ENCODE data around the gene DLG2.

Gene DLG2

GRCh38 chr11:84164728-84165127, 1462.4 kb downstream of the DLG2 start:
- no peak for TF ChIP-seq CREB1 (IDR thresholded peaks at IDR 0.05; ENCODE audit: low read depth)
- TF ChIP-seq TEAD4 (IDR thresholded peaks at IDR 0.05): no peak
- no peak for TF ChIP-seq RAD21 (IDR thresholded peaks at IDR 0.05; ENCODE audit: low read depth)
- no peak for TF ChIP-seq EP300 (IDR thresholded peaks at IDR 0.05; ENCODE audit: borderline replicate concordance)
- TF ChIP-seq YY1 (IDR thresholded peaks at IDR 0.05; ENCODE audit: low read depth): no peak
- TF ChIP-seq TAF1 (IDR thresholded peaks at IDR 0.05; ENCODE audit: low read depth): no peak
- TF ChIP-seq EGR1 (IDR thresholded peaks at IDR 0.05): no peak
- no peak for TF ChIP-seq FOXM1 (IDR thresholded peaks at IDR 0.05; ENCODE audit: borderline replicate concordance, low read depth)
- TF ChIP-seq MAX (IDR thresholded peaks at IDR 0.05): no peak
- no peak for TF ChIP-seq NFIC (IDR thresholded peaks at IDR 0.05)
- no peak for TF ChIP-seq CEBPB (IDR thresholded peaks at IDR 0.05)
- no peak for TF ChIP-seq TCF12 (IDR thresholded peaks at IDR 0.05; ENCODE audit: low read depth)
- TF ChIP-seq USF1 (IDR thresholded peaks at IDR 0.05): no peak
- TF ChIP-seq ZBTB7A (IDR thresholded peaks at IDR 0.05; ENCODE audit: low read depth): no peak
- TF ChIP-seq REST (IDR thresholded peaks at IDR 0.05; ENCODE audit: low read depth): no peak

GRCh38 chr11:84163116-84163515, 1464.0 kb downstream of the DLG2 start:
- TF ChIP-seq NFIC (IDR thresholded peaks at IDR 0.05) (no peak), TEAD4 (IDR thresholded peaks at IDR 0.05) (no peak), ZBTB7A (IDR thresholded peaks at IDR 0.05; ENCODE audit: low read depth) (no peak), TAF1 (IDR thresholded peaks at IDR 0.05; ENCODE audit: low read depth) (no peak), EP300 (IDR thresholded peaks at IDR 0.05; ENCODE audit: borderline replicate concordance) (no peak)

DNA sequence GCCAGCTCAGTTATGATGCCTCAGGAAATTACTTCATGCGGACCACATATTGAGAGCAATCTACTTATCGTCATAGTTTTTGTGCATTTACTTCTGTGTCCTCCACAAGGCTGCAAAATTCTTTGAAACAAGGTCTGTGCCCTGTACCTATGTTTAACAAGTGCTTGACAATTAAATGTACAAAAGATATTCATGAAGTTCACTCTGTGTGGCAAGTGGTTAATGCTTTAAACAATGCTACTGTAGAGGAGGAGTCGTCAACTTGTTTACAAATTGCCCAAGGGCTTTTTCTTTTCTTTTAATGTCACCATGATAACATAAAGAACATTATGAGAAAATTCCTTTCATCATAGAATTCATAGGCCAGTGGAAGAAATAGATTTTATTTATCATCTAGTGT, 1469.5 kb downstream of the DLG2 start:
- no peak for TF ChIP-seq REST (IDR thresholded peaks at IDR 0.05; ENCODE audit: low read depth)
- no peak for TF ChIP-seq RAD21 (IDR thresholded peaks at IDR 0.05; ENCODE audit: low read depth)
- no peak for TF ChIP-seq FOXM1 (IDR thresholded peaks at IDR 0.05; ENCODE audit: borderline replicate concordance, low read depth)
- TF ChIP-seq EGR1 (IDR thresholded peaks at IDR 0.05): no peak
- no peak for TF ChIP-seq EP300 (IDR thresholded peaks at IDR 0.05; ENCODE audit: borderline replicate concordance)
- no peak for TF ChIP-seq CREB1 (IDR thresholded peaks at IDR 0.05; ENCODE audit: low read depth)
- TF ChIP-seq YY1 (IDR thresholded peaks at IDR 0.05; ENCODE audit: low read depth): no peak
- TF ChIP-seq ZBTB7A (IDR thresholded peaks at IDR 0.05; ENCODE audit: low read depth): no peak
- TF ChIP-seq CEBPB (IDR thresholded peaks at IDR 0.05): no peak
- TF ChIP-seq TAF1 (IDR thresholded peaks at IDR 0.05; ENCODE audit: low read depth): no peak
- TF ChIP-seq NFIC (IDR thresholded peaks at IDR 0.05): no peak
- no peak for TF ChIP-seq TCF12 (IDR thresholded peaks at IDR 0.05; ENCODE audit: low read depth)

- no peak for TF ChIP-seq YY1 (IDR thresholded peaks at IDR 0.05; ENCODE audit: low read depth)
- TF ChIP-seq USF1 (IDR thresholded peaks at IDR 0.05): no peak
- no peak for TF ChIP-seq TAF1 (IDR thresholded peaks at IDR 0.05; ENCODE audit: low read depth)
- no peak for TF ChIP-seq CEBPB (IDR thresholded peaks at IDR 0.05)
- TF ChIP-seq EP300 (IDR thresholded peaks at IDR 0.05; ENCODE audit: borderline replicate concordance): no peak
- no peak for TF ChIP-seq FOXM1 (IDR thresholded peaks at IDR 0.05; ENCODE audit: borderline replicate concordance, low read depth)
- TF ChIP-seq TEAD4 (IDR thresholded peaks at IDR 0.05): no peak
- no peak for TF ChIP-seq MAX (IDR thresholded peaks at IDR 0.05)
- no peak for TF ChIP-seq RAD21 (IDR thresholded peaks at IDR 0.05; ENCODE audit: low read depth)
- no peak for TF ChIP-seq CREB1 (IDR thresholded peaks at IDR 0.05; ENCODE audit: low read depth)
- no peak for TF ChIP-seq EGR1 (IDR thresholded peaks at IDR 0.05)
- no peak for TF ChIP-seq NFIC (IDR thresholded peaks at IDR 0.05)
- TF ChIP-seq TCF12 (IDR thresholded peaks at IDR 0.05; ENCODE audit: low read depth): no peak
- no peak for TF ChIP-seq REST (IDR thresholded peaks at IDR 0.05; ENCODE audit: low read depth)
Observed at GRCh38 chr11:84146826-84147225, 1480.3 kb downstream of the DLG2 start.
